Thyroid gland (tissue), 4 donors: Measurements from ENCODE around the gene SRSF1. TPM values are rescaled to one million over a fixed set of nuclear protein-coding genes. Genes with fewer than 3 reads are reported as not detected.

Experiments used
- DNase-seq, 2 donors: peaks; one replicate each; pipeline ENCODE4 v3.0.0-alpha.2; 2019
- H3K27ac ChIP-seq, 3 donors: fragments of 200-600 bp; sonication (generic); 1 replicate in 2 of 3; 2 replicates in 1 of 3; pipeline ENCODE4 v1.5.1; 2016 to 2019; ENCODE audit warnings: mild to moderate bottlenecking in 1 of 3, moderate library complexity in 1 of 3
- H3K27me3 ChIP-seq: fragments of 200-600 bp; sonication (generic); one replicate; pipeline ENCODE4 v1.5.1; 2019
- H3K36me3 ChIP-seq, 2 donors: fragments of 200-600 bp; sonication (generic); one replicate each; pipeline ENCODE4 v1.5.1; 2016 to 2019
- H3K4me1 ChIP-seq, 2 donors: fragments of 200-600 bp; sonication (generic); one replicate each; pipeline ENCODE4 v1.5.1; 2017 to 2019
- H3K4me3 ChIP-seq, 3 donors: fragments of 200-600 bp; sonication (generic); replicated peaks in 1 of 3; 1 replicate in 2 of 3; 2 replicates in 1 of 3; pipeline ENCODE4 v1.5.1; 2016; ENCODE audit warnings: mild to moderate bottlenecking in 1 of 3
- H3K9me3 ChIP-seq: fragments of 200-600 bp; sonication (generic); one replicate; pipeline ENCODE4 v1.5.1; 2017
- CTCF ChIP-seq, 6 experiments: fragments of 200-600 bp in 3 of 6; fragments of 450-650 bp in 3 of 6; sonication (generic) in 3 of 6; IDR thresholded peaks; one replicate each; pipeline ENCODE4 v1.5.1; 2016 to 2019; ENCODE audit warnings: antibody characterized with exemption in 6 of 6, mild to moderate bottlenecking in 2 of 6, inconsistent platforms in 1 of 6, moderate library complexity in 1 of 6
- POLR2A ChIP-seq, 2 donors: fragments of 450-650 bp; IDR thresholded peaks; one replicate each; pipeline ENCODE4 v1.6.1; 2017; ENCODE audit warnings: antibody characterized with exemption in 2 of 2, mild to moderate bottlenecking in 2 of 2, moderate library complexity in 1 of 2
- WGBS, 2 donors: methylation state at CpG; one replicate each; pipeline ENCODE4 v1.1.5; 2017; 5-methylcytosine and 5-hydroxymethylcytosine counted together
- intact Hi-C: fragments of 100-400 bp; cut with DNase I; formaldehyde crosslinking; loops from one replicate; pipeline ENCODE4 v1.15.1; 2023
- total RNA-seq, 4 donors: library from RNA; depleted of rRNA; stranded (reverse); fragments of >200 nt; gene quantifications; one replicate each; pipeline ENCODE4 v1.2.3, GENCODE V29; 2016

Gene SRSF1
- total RNA-seq, 4 donors from 2014 or later: 181 to 266 (median 214) TPM

- DNase-seq: no peak
- no peak overlapping the region for H3K4me3 ChIP-seq
- H3K27me3 ChIP-seq: no peaks in the 10 kb centered on the region
- intact Hi-C loops: no loop called here
- no peaks in the 10 kb centered on the region for H3K4me1 ChIP-seq
- no peaks in the 10 kb centered on the region for H3K36me3 ChIP-seq
- no peak overlapping the region for H3K27ac ChIP-seq
- H3K9me3 ChIP-seq: no peaks in the 10 kb centered on the region
- TF ChIP-seq CTCF (IDR thresholded peaks at IDR 0.05): no peak
- TF ChIP-seq POLR2A (IDR thresholded peaks at IDR 0.05): no peak
These were observed 21.5 kb upstream of the SRSF1 start for GRCh38 chr17:58028578-58028977.

GRCh38 chr17:58020401-58020800 is 13.4 kb upstream of the SRSF1 start:
- intact Hi-C loops: no loop called here
- WGBS, 2 donors: 83 to 87% methylated on average over 9 of the region's 9 CpGs
- H3K27me3 ChIP-seq: no peaks in the 10 kb centered on the region
- DNase-seq: no peak
- H3K9me3 ChIP-seq: no peaks in the 10 kb centered on the region
- no peak overlapping the region for H3K4me3 ChIP-seq
- TF ChIP-seq CTCF (IDR thresholded peaks at IDR 0.05): no peak
- TF ChIP-seq POLR2A (IDR thresholded peaks at IDR 0.05): no peak
- H3K36me3 ChIP-seq: no peaks in the 10 kb centered on the region
- H3K4me1 ChIP-seq: peaks cover 9 to 12% of the 10 kb centered on the region in 2 donors
- no peak overlapping the region for H3K27ac ChIP-seq

- no peak overlapping the region for H3K27ac ChIP-seq
- DNase-seq: no peak
- H3K36me3 ChIP-seq: no peaks in the 10 kb centered on the region
- TF ChIP-seq CTCF (IDR thresholded peaks at IDR 0.05) (no peak), POLR2A (IDR thresholded peaks at IDR 0.05) (no peak)
- H3K9me3 ChIP-seq: no peaks in the 10 kb centered on the region
- no peak overlapping the region for H3K4me3 ChIP-seq
- intact Hi-C loops: no loop called here
- peaks cover 9 to 12% of the 10 kb centered on the region in 2 donors for H3K4me1 ChIP-seq
- H3K27me3 ChIP-seq: no peaks in the 10 kb centered on the region
These were observed 12.5 kb upstream of the SRSF1 start for GRCh38 chr17:58019521-58019920.

GRCh38 chr17:58019039-58019438 is 12.0 kb upstream of the SRSF1 start:
- H3K27me3 ChIP-seq: no peaks in the 10 kb centered on the region
- no peaks in the 10 kb centered on the region for H3K36me3 ChIP-seq
- WGBS, 2 donors: 80 to 90% methylated on average over 3 of the region's 3 CpGs
- intact Hi-C loops: no loop called here
- no peak overlapping the region for H3K4me3 ChIP-seq
- no peaks in the 10 kb centered on the region for H3K9me3 ChIP-seq
- DNase-seq: no peak
- TF ChIP-seq CTCF (IDR thresholded peaks at IDR 0.05): no peak
- TF ChIP-seq POLR2A (IDR thresholded peaks at IDR 0.05): no peak
- H3K27ac ChIP-seq: no peak overlapping the region
- peaks cover 9 to 12% of the 10 kb centered on the region in 2 donors for H3K4me1 ChIP-seq

GRCh38 chr17:58010067-58010799 is 3.2 kb upstream of the SRSF1 start:
- whole genome bisulfite sequencing, 2 donors: 92 to 96% methylated on average over 10 of the region's 10 CpGs
- Histone ChIP-seq H3K27ac (no peak overlapping the region), H3K36me3 (peaks cover 4 to 6% of the 10 kb centered on the region in 2 donors), H3K4me3 (no peak overlapping the region), H3K4me1 (peaks cover 14 to 15% of the 10 kb centered on the region in 2 donors), H3K27me3 (no peaks in the 10 kb centered on the region), H3K9me3 (no peaks in the 10 kb centered on the region)
- no peak for DNase-seq
- intact Hi-C loops: no loop called here
- TF ChIP-seq CTCF (IDR thresholded peaks at IDR 0.05): no peak
- TF ChIP-seq POLR2A (IDR thresholded peaks at IDR 0.05): no peak
